Measurements from ENCODE around the gene CDH13. TPM values are rescaled to one million over a fixed set of nuclear protein-coding genes. Genes with fewer than 3 reads are reported as not detected.

CDH13 gene
- total and polyA plus RNA-seq, 10 of the 15 experiments (the other 5 are each of a cell fraction or from before 2014, with no cell fraction given), result under 0.01 to 0.05 TPM; not detected in 8

DNA sequence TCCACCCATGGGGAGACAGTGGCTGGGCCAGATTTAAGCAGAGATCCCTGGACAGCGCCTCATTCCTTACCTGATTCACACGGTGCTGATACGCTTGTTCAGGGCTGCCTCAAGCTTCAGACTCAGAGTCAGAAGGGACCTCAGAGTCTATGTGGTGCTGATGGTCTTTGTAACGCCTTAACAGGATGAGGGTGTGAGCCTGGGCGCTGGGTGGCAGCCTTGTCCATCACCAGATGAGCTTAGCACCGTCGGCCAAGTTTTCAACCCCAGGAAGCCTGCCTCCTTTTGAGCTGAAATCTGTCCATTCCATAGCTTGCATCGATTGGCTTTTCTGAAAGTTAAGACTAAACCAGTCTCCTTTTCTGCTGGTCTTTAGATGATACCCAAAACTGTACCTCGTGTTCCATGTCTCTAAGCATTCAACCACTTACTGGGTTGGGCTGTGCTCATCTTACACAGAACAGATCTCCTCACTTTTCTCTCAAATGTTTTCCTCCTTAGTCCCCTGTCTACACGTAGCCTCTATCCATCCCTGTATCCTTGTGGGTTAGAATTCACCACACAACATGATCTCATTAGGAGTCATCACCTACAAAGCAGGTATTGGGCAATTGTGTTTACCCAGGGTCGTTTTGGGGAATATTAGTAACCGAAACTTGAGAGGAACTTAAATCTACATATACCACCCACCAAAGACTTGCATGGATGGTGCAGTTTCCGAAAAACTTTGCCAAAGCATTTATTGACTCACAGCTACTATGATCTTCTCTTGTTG is 573.4 kb downstream of the CDH13 start:
- Histone ChIP-seq H3K79me2 (ENCODE audit: control insufficient read depth, insufficient read depth, low read length) (no peaks in the 10 kb centered on the region), H3K27me3 (replicated peaks in 1 of 2; ENCODE audit: control insufficient read depth in 2 of 2, insufficient read depth in 2 of 2, low read length in 1 of 2) (no peaks in the 10 kb centered on the region), H3K4me3 (no peak overlapping the region), H3K4me2 (ENCODE audit: control insufficient read depth, insufficient read depth) (no peak overlapping the region), H4K20me1 (ENCODE audit: control insufficient read depth, insufficient read depth) (no peaks in the 10 kb centered on the region), H3K27ac (ENCODE audit: control insufficient read depth, insufficient read depth) (no peak overlapping the region), H3K4me1 (ENCODE audit: control insufficient read depth, insufficient read depth, low read length) (no peaks in the 10 kb centered on the region), H3K36me3 (ENCODE audit: control insufficient read depth in 2 of 2, insufficient read depth in 2 of 2, low read length in 1 of 2) (no peaks in the 10 kb centered on the region), H3K9me3 (replicated peaks; ENCODE audit: control insufficient read depth, insufficient read depth, low read length) (no peaks in the 10 kb centered on the region), H3K9ac (ENCODE audit: control insufficient read depth, insufficient read depth, low read length) (no peak overlapping the region), H2AFZ (ENCODE audit: control insufficient read depth, low read depth, low read length) (no peak overlapping the region)
- in situ Hi-C loops (cut with MboI) (no loop called here), intact Hi-C loops (cut with micrococcal nuclease; ENCODE audit: unreplicated experiment) (no loop called here)
- no TSS peak for BruUV-seq (replicated peaks)
- ChIA-PET SMC1A (ENCODE audit: uncharacterized antibody, unreplicated experiment) (no interaction called here), POLR2A (interaction anchor here (0.7 kb wide), 1 partner anchor 765 kb away, joined by 4 read pairs; no protein-coding TSS in a partner anchor), RAD21 (ENCODE audit: unreplicated experiment) (interaction anchor here (0.6 kb wide), 1 partner anchor 246 kb away, joined by 3 read pairs; no protein-coding TSS in a partner anchor), CTCF (interaction anchor here (1.3 to 1.9 kb wide), 2 partner anchors 155 to 242 kb away, joined by 4 to 7 read pairs; no protein-coding TSS in a partner anchor)
- TF ChIP-seq, protein P1, sequence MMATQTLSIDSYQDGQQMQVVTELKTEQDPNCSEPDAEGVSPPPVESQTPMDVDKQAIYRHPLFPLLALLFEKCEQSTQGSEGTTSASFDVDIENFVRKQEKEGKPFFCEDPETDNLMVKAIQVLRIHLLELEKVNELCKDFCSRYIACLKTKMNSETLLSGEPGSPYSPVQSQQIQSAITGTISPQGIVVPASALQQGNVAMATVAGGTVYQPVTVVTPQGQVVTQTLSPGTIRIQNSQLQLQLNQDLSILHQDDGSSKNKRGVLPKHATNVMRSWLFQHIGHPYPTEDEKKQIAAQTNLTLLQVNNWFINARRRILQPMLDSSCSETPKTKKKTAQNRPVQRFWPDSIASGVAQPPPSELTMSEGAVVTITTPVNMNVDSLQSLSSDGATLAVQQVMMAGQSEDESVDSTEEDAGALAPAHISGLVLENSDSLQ (IDR thresholded peaks at IDR 0.05), result no peak
- TF ChIP-seq RAD21 (IDR thresholded peaks at IDR 0.05; ENCODE audit: insufficient read depth, low read depth, low read length), result 0 out of 2 replicates have a peak, but pooled peaks have one; percentile 3
- WGBS (ENCODE audit: insufficient coverage, insufficient replicate concordance, low lambda C conversion rate, missing lambda C conversion rate), result 29% methylated on average over 13 of the region's 13 CpGs
- ATAC-seq, result peak; percentile 48; the same call in 2 of the 3 replicates
- FAIRE-seq, result no peak
- no peak for DNase-seq (ENCODE audit: low read depth, low spot score)

- no peaks in the 10 kb centered on the region for H3K9me3 ChIP-seq (replicated peaks; ENCODE audit: control insufficient read depth, insufficient read depth, low read length)
- no peak for ATAC-seq
- ChIA-PET POLR2A (no interaction called here), SMC1A (ENCODE audit: uncharacterized antibody, unreplicated experiment) (no interaction called here), RAD21 (ENCODE audit: unreplicated experiment) (no interaction called here), CTCF (no interaction called here)
- H3K9ac ChIP-seq (ENCODE audit: control insufficient read depth, insufficient read depth, low read length), result no peak overlapping the region
- no peaks in the 10 kb centered on the region for H3K36me3 ChIP-seq (ENCODE audit: control insufficient read depth in 2 of 2, insufficient read depth in 2 of 2, low read length in 1 of 2)
- H3K4me3 ChIP-seq, result no peak overlapping the region
- no peaks in the 10 kb centered on the region for H3K27me3 ChIP-seq (replicated peaks in 1 of 2; ENCODE audit: control insufficient read depth in 2 of 2, insufficient read depth in 2 of 2, low read length in 1 of 2)
- no TSS peak for BruUV-seq (replicated peaks)
- no peak for FAIRE-seq
- H3K79me2 ChIP-seq (ENCODE audit: control insufficient read depth, insufficient read depth, low read length), result no peaks in the 10 kb centered on the region
- DNase-seq (ENCODE audit: low read depth, low spot score), result no peak
- in situ Hi-C loops (cut with MboI), result no loop called here
- H2AFZ ChIP-seq (ENCODE audit: control insufficient read depth, low read depth, low read length), result no peak overlapping the region
- H3K27ac ChIP-seq (ENCODE audit: control insufficient read depth, insufficient read depth), result no peak overlapping the region
- no peak overlapping the region for H3K4me2 ChIP-seq (ENCODE audit: control insufficient read depth, insufficient read depth)
- intact Hi-C loops (cut with micrococcal nuclease; ENCODE audit: unreplicated experiment), result no loop called here
- H4K20me1 ChIP-seq (ENCODE audit: control insufficient read depth, insufficient read depth), result no peaks in the 10 kb centered on the region
- 48% methylated on average over 9 of the region's 9 CpGs for WGBS (ENCODE audit: insufficient coverage, insufficient replicate concordance, low lambda C conversion rate, missing lambda C conversion rate)
- H3K4me1 ChIP-seq (ENCODE audit: control insufficient read depth, insufficient read depth, low read length), result no peaks in the 10 kb centered on the region
- TF ChIP-seq BRCA1 (IDR thresholded peaks at IDR 0.05; ENCODE audit: low read depth, low read length) (no peak), MTA3 (IDR thresholded peaks at IDR 0.05; ENCODE audit: borderline replicate concordance, low read length) (no peak), ZBED1 (IDR thresholded peaks at IDR 0.05; ENCODE audit: borderline replicate concordance) (no peak), SREBF2 (IDR thresholded peaks at IDR 0.05; ENCODE audit: low read length) (no peak), ATF2 (IDR thresholded peaks at IDR 0.05; ENCODE audit: low read length) (no peak), ASH2L (IDR thresholded peaks at IDR 0.05; ENCODE audit: borderline replicate concordance, low read depth) (no peak), ZNF384 (IDR thresholded peaks at IDR 0.05; ENCODE audit: borderline replicate concordance, low read depth, low read length) (no peak), MEF2B (IDR thresholded peaks at IDR 0.05; ENCODE audit: partially characterized antibody, poor library complexity, severe bottlenecking) (no peak), NFYB (IDR thresholded peaks at IDR 0.05; ENCODE audit: insufficient read depth, low read depth, low read length) (no peak), ZNF217 (IDR thresholded peaks at IDR 0.05) (no peak), SRF (IDR thresholded peaks at IDR 0.05; ENCODE audit: low read depth in 2 of 2, low read length in 2 of 2) (no peak)
Measured at GRCh38 chr16:83201748-83202147, 575.0 kb downstream of the CDH13 start.
